Measurements from ENCODE around the gene B9D1. TPM values are rescaled to one million over a fixed set of nuclear protein-coding genes. Genes with fewer than 3 reads are reported as not detected.

B9D1 gene, protein sequence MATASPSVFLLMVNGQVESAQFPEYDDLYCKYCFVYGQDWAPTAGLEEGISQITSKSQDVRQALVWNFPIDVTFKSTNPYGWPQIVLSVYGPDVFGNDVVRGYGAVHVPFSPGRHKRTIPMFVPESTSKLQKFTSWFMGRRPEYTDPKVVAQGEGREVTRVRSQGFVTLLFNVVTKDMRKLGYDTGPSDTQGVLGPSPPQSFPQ
- total RNA-seq = 10 to 100 TPM; 42.1 to 59.9 TPM
- polyA plus RNA-seq (ENCODE audit: insufficient read depth, low read depth, low replicate concordance) = 132 TPM
- long read RNA-seq, donor 1, transcript B9D1-201 (7 exons, 908 nt) = major isoform, 5 of 5 reads
- long read RNA-seq, donor 1, partial matches to known transcripts = 0 of 5 reads
- long read RNA-seq, donor 1, other reads (novel, unspliced or antisense) = 0 of 5 reads
- long read RNA-seq, donor 2, transcript B9D1-201 (7 exons, 908 nt) = major isoform, 7 of 8 reads
- long read RNA-seq, donor 2, partial matches to known transcripts = 0 of 8 reads
- long read RNA-seq, donor 2, other reads (novel, unspliced or antisense) = 0 of 8 reads

DNA sequence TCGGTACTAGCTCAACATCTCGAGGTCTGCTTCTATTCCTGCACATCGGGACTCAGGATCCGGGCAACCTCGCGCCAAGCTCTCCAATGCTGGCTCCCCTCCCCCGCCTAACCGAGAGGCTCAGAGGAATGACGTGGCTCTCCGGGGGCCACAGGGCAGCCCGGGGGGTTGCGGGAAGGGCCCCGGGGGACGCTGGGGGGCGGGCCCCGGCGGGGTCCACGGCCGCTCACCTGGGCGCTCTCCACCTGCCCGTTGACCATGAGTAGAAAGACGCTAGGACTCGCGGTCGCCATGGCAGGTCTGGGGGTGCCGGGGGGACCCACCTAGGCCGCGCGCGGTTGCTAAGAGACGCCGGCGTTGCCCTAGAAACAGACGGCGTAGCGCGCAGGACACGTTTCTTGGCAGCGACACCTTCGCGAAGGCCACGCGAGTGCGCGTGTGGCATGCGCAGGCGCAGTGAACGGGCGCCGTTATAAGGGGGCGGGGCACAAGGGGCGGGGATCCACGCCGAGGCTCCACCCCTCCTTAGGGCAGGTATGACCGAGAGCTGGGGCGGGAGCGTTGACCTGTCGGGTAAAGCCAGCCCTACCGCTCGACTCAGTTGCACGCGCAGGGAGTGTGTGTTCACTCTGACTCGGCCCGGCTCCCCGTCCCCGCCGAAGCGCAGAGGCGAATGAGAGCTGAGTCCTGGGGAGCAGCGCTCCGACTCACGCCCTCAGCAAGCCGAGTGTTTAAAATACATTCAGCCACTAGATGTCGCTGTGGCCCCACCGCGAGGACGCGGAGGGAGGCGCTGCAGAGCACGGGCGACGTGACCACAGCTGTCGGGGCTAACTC lies at the start of gene B9D1:
TSS of gene B9D1 (minus strand) at position 447 of the 837 bp plus-strand sequence. CDS start at position 293, 154 bp downstream.
- Histone ChIP-seq H3K4me3 (peak within 1 kb of the TSS; percentile 79), H3K9me3 (no peaks in the 10 kb centered on the region), H3K36me3 (ENCODE audit: low read depth, missing control alignments) (no peaks in the 10 kb centered on the region), H3K27me3 (no peaks in the 10 kb centered on the region), H3K27ac (peak within 1 kb of the TSS; percentile 63 to 85), H3K4me1 (peaks cover 12% of the 10 kb centered on the region)
- DNase-seq = peak; percentile 95
- 0 to 1% methylated on average over 8 to 41 of the region's 83 CpGs for WGBS, 2 donors
- TF ChIP-seq, protein P1, sequence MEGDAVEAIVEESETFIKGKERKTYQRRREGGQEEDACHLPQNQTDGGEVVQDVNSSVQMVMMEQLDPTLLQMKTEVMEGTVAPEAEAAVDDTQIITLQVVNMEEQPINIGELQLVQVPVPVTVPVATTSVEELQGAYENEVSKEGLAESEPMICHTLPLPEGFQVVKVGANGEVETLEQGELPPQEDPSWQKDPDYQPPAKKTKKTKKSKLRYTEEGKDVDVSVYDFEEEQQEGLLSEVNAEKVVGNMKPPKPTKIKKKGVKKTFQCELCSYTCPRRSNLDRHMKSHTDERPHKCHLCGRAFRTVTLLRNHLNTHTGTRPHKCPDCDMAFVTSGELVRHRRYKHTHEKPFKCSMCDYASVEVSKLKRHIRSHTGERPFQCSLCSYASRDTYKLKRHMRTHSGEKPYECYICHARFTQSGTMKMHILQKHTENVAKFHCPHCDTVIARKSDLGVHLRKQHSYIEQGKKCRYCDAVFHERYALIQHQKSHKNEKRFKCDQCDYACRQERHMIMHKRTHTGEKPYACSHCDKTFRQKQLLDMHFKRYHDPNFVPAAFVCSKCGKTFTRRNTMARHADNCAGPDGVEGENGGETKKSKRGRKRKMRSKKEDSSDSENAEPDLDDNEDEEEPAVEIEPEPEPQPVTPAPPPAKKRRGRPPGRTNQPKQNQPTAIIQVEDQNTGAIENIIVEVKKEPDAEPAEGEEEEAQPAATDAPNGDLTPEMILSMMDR (IDR thresholded peaks at IDR 0.05) = peak; percentile 95 to 99 (median 99)
- TF ChIP-seq POLR2A (IDR thresholded peaks at IDR 0.05) = no peak
- intact Hi-C loops (cut with DNase I; ENCODE audit: low total_unique reads) = loop anchor here (5.0 to 10.0 kb wide), 2 partner anchors 85 to 402 kb away; no protein-coding TSS in a partner anchor

DNA sequence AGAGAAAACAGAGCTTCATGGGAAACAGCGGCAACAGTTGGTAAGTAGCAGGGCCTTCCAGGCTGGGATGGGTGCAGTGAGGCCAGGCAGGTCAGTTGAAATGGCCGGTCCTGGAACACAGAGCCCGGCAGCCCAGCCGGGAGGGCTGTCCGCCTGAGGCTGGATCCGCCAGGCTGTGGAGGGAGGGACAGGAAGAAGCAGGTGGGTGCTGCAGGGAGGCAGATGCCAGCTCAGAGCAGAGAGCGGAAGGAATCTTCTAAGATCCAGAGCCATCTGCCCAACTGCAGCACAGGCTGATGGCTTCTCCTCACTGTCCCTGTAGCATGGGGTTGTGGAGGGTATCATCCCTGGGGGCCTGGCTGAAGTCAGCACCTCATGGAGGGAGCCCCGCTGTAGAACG lies 49.1 kb upstream of the B9D1 start:
- WGBS, 2 donors = 70 to 78% methylated on average over 7 to 9 of the region's 9 CpGs
- TF ChIP-seq POLR2A (IDR thresholded peaks at IDR 0.05) = no peak
- TF ChIP-seq, protein P1 (IDR thresholded peaks at IDR 0.05) = no peak
- intact Hi-C loops (cut with DNase I; ENCODE audit: low total_unique reads) = no loop called here
- H3K27me3 ChIP-seq = no peaks in the 10 kb centered on the region
- no peaks in the 10 kb centered on the region for H3K36me3 ChIP-seq (ENCODE audit: low read depth, missing control alignments)
- H3K4me1 ChIP-seq = no peaks in the 10 kb centered on the region
- H3K4me3 ChIP-seq = no peak overlapping the region
- DNase-seq = no peak
- H3K9me3 ChIP-seq = no peaks in the 10 kb centered on the region
- H3K27ac ChIP-seq = no peak overlapping the region

DNA sequence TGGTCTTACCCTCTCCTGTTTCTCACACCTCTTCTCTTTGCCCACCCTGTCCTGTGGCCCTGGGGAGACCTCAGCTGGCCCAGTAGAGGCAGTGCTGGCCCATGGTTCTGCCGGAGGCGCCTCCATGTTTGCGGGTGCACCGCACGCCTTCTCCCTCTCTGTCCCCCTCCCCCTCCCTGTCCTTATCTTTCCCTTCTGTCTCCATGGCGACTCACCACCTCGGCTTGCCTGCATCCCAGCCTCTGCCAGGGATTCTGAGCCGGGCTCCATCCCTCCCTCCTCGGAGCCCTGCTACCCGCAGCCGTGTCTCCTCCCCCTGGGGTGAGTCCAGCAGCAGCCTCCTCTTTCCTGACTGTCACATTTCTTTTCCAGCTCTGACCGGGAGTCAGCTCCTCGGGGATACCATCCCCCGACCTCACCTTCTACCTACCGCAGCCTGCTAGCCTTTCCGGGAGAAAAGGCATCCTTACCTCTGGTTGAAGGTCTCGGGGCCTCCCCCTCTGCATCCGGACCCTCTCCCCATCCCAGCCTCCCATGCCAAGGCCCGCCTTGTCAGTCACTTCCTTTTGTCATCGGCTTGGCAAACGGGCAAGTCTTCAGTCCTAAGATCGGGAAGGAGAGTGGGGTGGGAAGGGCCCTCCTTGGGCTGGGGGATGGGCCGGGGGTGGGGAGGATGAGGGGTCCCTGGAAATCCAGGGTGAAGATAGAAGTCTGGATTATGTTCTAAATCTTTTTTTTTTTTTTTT lies 48.5 kb upstream of the B9D1 start, which contains the start of gene RNF112:
TSS of gene RNF112 (plus strand) at position 358 of the 746 bp plus-strand sequence. CDS start at position 535, 177 bp downstream.
- Histone ChIP-seq H3K9me3 (no peaks in the 10 kb centered on the region), H3K4me1 (no peaks in the 10 kb centered on the region), H3K27ac (no peak within 1 kb of the TSS), H3K27me3 (no peaks in the 10 kb centered on the region), H3K36me3 (ENCODE audit: low read depth, missing control alignments) (no peaks in the 10 kb centered on the region), H3K4me3 (no peak within 1 kb of the TSS)
- no peak for DNase-seq
- intact Hi-C loops (cut with DNase I; ENCODE audit: low total_unique reads) = no loop called here
- TF ChIP-seq, protein P1 (IDR thresholded peaks at IDR 0.05) = no peak
- TF ChIP-seq POLR2A (IDR thresholded peaks at IDR 0.05) = no peak
- WGBS, 2 donors = 48 to 52% methylated on average over 23 of the region's 23 CpGs

DNA sequence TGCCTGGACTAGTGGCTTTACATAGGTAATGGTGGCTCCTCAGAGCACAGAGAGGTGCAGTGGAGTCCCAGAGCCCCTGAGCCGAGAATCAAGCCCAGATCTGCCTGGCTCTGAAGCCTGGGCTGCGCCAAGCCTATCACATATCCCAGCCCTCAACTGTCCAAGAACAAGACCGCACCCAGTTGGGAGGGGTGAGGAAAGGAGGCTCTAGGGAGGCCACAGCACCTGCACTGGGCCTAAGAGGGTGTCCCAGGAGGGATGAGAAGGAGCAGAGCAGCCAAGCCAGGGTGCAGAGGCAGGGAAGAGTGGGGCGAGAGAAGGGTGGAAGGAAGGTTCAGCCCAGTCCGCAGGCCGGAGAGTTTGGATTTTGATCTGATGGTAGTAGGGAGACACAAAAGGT lies 47.6 kb upstream of the B9D1 start:
- H3K36me3 ChIP-seq (ENCODE audit: low read depth, missing control alignments) = no peaks in the 10 kb centered on the region
- intact Hi-C loops (cut with DNase I; ENCODE audit: low total_unique reads) = no loop called here
- H3K4me3 ChIP-seq = no peak overlapping the region
- TF ChIP-seq, protein P1 (IDR thresholded peaks at IDR 0.05) = no peak
- TF ChIP-seq POLR2A (IDR thresholded peaks at IDR 0.05) = no peak
- no peaks in the 10 kb centered on the region for H3K9me3 ChIP-seq
- H3K4me1 ChIP-seq = no peaks in the 10 kb centered on the region
- DNase-seq = no peak
- 91 to 99% methylated on average over 6 of the region's 6 CpGs for WGBS, 2 donors
- no peaks in the 10 kb centered on the region for H3K27me3 ChIP-seq
- H3K27ac ChIP-seq = no peak overlapping the region

Data from testis (tissue), 5 donors.